Activated CD4-positive, alpha-beta T cell treated with anti-CD3 and anti-CD28 coated beads, Interleukin-2, Interleukin-4, amounts not matched to agents 100 ng/mL and 50 ng/mL, durations not matched to agents 16 hours and 8 hours (primary cell): Measurements from ENCODE around the gene HEATR5A.
"Not testable (repeated sequence)": the region's sequence is repeated elsewhere in the genome, so short reads cannot be mapped to it uniquely, and the experiment has no call there.

Source experiments
- DNase-seq: peaks from one replicate; pipeline ENCODE4 v3.0.0-alpha.2; 2020; ENCODE audit warnings: low spot score

The HEATR5A gene

GRCh38 chr14:31326111-31326510 lies 94.2 kb downstream of the HEATR5A start:
- DNase-seq, result no peak

GRCh38 chr14:31323419-31323818 lies 96.9 kb downstream of the HEATR5A start:
- no peak for DNase-seq

DNA sequence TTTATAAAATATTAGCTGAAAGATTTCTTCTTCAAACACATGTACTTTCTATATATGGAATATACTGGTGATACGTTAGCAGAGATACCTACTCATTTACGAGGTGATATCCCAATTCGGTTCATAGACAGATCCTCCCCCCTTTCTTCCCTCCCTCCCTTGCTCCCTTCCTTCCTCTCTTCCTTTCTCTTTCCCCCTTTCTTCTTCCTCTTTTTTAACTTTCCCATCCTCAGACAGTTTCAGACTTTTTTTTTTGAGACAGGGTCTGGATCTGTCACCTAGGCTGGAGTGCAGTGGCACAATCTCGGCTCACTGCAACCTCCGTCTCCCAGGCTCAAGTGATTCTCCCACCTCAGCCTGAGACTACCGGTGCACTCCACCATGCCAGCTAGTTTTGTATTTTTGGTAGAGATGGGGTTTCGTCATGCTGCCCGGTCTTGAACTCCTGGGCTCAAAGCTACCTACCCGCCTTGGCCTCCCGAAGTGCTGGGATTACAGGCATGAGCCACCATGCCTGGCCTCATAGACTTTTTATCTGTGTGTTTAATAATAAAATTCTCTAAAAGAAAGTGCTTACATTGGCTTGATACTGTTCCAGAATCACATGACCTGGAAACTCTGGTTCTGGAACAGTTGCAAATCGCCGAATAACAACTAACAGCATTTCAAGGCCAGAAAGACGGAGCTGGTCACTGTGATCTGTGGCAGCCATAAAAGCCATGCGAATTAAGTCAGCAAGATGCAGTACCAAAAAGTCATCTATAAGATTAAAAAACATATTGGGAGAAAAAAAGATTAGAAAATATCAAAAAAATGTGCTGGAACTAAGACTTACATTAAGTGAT lies 99.2 kb downstream of the HEATR5A start:
- no peak for DNase-seq

- no peak for DNase-seq
Observed at GRCh38 chr14:31320216-31320615, 100.1 kb downstream of the HEATR5A start.

DNA sequence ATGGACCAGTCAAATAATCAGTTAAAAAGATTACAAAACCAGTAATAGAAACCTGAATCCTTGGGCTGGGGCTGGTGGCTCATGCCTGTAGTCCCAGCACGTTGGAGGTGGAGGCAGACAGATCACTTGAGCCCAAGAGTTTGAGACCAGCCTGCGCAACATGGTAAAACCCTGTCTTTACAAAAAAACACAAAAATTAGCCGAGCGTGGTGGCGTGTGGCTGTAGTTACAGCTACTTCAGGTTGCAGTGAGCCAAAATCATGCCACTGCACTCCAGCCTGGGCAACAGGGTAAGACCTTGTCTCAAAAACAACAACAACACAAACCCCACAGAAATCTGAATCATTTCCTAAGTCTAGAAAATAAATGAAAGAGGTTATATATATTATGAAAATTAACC lies 100.6 kb downstream of the HEATR5A start:
- no peak for DNase-seq

- no peak for DNase-seq
Observed at GRCh38 chr14:31312934-31313333, 107.4 kb downstream of the HEATR5A start.

DNA sequence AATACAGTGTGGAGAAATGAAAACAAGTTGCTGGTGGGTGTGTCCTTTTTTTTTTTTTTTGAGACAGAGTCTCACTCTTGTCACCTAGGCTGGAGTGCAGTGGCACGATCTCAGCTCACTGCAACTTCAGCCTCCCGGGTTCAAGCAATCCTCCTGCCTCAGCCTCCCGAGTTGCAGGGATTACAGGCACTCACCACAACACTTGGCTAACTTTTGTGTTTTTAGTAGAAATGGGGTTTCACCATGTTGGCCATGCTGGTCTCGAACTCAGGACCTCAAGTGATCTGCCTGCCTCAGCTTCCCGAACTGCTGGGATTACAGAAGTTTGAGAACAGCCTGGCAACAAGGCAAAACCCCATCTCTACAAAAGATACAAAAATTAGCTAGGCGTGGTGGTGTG lies 108.0 kb downstream of the HEATR5A start:
- DNase-seq, result not testable (repeated sequence)

GRCh38 chr14:31307618-31308017 lies 112.7 kb downstream of the HEATR5A start:
- no peak for DNase-seq

GRCh38 chr14:31307198-31307597 lies 113.2 kb downstream of the HEATR5A start:
- no peak for DNase-seq

- DNase-seq, result no peak
Observed at GRCh38 chr14:31303654-31304053, 116.7 kb downstream of the HEATR5A start.

DNA sequence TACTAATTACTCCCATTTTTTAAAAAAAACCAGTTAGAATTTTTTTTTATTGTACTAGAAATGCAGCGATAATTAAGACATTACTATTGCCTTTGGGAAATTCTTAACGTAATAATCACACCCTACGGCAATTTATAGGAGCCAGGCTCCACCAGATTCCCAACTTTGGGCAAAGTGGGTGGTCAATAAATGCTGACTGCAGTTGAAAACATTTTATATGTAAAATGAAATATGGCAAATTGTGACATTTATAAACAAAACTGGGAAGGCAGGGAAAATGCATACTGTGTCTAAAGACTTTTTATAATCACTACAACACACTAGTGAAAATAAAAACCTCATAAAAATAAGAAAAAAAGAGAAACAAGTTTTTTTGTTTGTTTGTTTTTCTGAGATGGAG lies 119.5 kb downstream of the HEATR5A start:
- DNase-seq, result no peak

GRCh38 chr14:31300296-31300695 lies 120.1 kb downstream of the HEATR5A start:
- no peak for DNase-seq

GRCh38 chr14:31297701-31298344 lies 122.5 kb downstream of the HEATR5A start:
- no peak for DNase-seq

- no peak for DNase-seq
Observed at GRCh38 chr14:31297112-31297511, 123.2 kb downstream of the HEATR5A start.

- no peak for DNase-seq
Observed at GRCh38 chr14:31294746-31295405, 125.5 kb downstream of the HEATR5A start.

DNA sequence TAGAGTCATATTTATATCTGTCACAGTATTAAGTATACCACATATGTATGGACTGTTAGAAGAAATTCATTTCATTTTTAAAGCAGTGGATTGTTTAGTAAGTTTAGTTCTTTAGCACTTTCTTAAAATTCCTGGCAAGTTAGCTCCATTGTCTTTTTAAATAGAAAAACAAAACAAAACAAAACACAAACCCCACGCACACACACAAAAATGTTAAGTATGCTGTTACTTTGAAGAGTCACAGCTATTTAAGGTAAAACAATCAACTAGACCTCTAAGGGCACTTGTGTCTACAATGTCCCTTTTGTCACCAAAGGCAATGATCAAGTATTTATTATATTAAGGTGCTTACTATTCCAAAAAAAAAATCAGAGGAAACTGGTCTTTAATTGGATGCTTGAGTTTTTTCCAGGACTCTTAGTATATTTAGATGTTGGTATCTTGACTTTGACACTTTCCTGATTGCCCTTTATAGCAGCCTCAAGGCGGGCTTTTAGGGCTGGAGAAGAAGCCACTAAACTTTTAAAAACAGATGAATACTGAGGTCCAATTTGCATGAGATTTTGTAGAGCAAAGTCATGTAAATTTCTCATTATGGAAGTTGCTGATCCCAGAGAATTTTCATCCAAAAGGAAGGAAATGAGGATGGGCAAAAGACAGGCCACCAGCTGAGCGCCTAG lies 127.3 kb downstream of the HEATR5A start:
- DNase-seq, result no peak

DNA sequence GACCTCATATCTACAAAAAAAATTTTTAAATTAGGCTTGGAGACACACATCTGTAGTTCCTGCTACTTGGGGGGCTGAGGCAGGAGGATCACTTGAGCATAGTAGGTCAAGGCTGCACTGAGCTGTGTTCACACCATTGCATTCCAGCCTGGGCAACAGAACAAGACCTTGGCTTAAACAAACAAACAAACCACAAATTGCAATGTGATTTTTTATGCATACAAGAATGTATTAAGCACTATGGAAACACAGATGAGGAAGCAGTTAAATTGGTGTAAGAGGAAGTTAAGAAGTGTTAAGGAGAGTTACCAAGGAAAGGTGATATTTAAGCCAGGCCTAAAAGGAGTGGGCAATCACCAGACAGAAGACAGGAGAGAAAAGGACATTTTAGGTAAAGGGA lies 129.1 kb downstream of the HEATR5A start:
- no peak for DNase-seq

GRCh38 chr14:31287294-31287972 lies 132.9 kb downstream of the HEATR5A start:
- no peak for DNase-seq

DNA sequence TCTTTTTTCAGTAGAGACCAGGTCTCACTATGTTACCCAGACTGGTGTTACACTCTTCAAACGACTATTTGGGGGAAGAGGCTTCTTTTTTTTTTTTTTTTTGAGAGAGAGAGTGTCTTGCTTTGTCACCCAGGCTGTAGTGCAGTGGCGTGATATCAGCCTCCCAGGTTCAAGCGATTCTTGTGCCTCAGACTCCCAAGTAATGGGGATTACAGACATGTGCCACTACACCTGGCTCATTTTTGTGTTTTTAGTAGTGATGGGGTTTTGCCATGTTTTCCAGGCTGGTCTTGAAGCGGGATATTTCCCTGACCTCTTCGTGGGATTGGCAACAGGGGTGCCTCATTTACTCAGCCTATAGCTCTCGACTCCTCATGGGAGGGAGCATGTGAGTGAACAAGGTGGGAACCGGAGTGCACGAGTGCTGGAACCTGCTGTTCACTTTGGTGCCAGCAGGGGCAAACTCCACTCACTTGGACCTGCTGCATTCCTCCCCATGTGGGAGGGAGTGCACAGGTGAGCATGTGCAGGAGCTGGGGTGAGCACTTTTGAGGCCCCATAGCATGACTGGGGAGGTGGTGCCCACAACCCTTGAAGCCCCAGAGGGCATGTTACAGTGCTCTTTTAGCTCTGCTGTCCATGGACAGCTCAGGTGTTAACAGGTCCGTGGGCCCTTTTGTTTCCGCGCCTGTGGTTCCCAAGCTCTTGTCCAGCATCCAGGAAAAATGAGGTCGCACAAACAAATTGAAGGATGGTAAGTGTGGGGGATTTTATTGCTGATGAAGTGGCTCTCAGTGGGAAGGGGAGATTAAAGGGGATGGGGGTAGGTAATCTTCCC lies 133.7 kb downstream of the HEATR5A start:
- DNase-seq, result no peak

GRCh38 chr14:31283578-31284252 lies 136.6 kb downstream of the HEATR5A start:
- DNase-seq, result peak; percentile 11
